Fibroblast of pulmonary artery (primary cell): ENCODE measurements around the gene AGXT.

ENCODE experiments used
- DNase-seq: peaks from one replicate; pipeline ENCODE4 v3.0.0-alpha.2; 2010; ENCODE audit warnings: low read depth
- H3K4me3 ChIP-seq: replicated peaks from 2 replicates; pipeline ENCODE4 v1.5.1; 2011; ENCODE audit warnings: low read depth, mild to moderate bottlenecking, control low read depth, low read length, moderate library complexity
- CTCF ChIP-seq: IDR thresholded peaks from 2 replicates; pipeline ENCODE4 v1.5.1; 2011; ENCODE audit warnings: mild to moderate bottlenecking, control low read depth, low read length, inconsistent platforms; ENCODE audit errors: missing control alignments

The AGXT gene

GRCh38 chr2:240823449-240824336, 44.9 kb upstream of the AGXT start:
- no peak for TF ChIP-seq CTCF
- DNase-seq: no peak
- no peak overlapping the region for H3K4me3 ChIP-seq

GRCh38 chr2:240825476-240825875, 43.1 kb upstream of the AGXT start:
- no peak for DNase-seq
- H3K4me3 ChIP-seq: no peak overlapping the region
- no peak for TF ChIP-seq CTCF

GRCh38 chr2:240831594-240832204, 36.9 kb upstream of the AGXT start:
- TF ChIP-seq CTCF: no peak
- DNase-seq: no peak
- H3K4me3 ChIP-seq: peak overlapping the region; percentile 33

- peak; percentile 89 for DNase-seq
- H3K4me3 ChIP-seq: peak overlapping the region; percentile 33
- TF ChIP-seq CTCF: no peak
Observed at GRCh38 chr2:240832205-240832727, 36.4 kb upstream of the AGXT start.

GRCh38 chr2:240832921-240833494, 35.6 kb upstream of the AGXT start:
- DNase-seq: no peak
- H3K4me3 ChIP-seq: no peak overlapping the region
- TF ChIP-seq CTCF: no peak

GRCh38 chr2:240833724-240834285, 34.8 kb upstream of the AGXT start:
- no peak overlapping the region for H3K4me3 ChIP-seq
- DNase-seq: no peak

More at GRCh38 chr2:240833724-240834285, 34.8 kb upstream of the AGXT start:
- no peak for TF ChIP-seq CTCF
